ENCODE measurements around the gene C19orf53. TPM values are rescaled to one million over a fixed set of nuclear protein-coding genes. Genes with fewer than 3 reads are reported as not detected.

C19orf53 gene
- total RNA-seq, 1 experiment from 2014 or later: 115 TPM

DNA sequence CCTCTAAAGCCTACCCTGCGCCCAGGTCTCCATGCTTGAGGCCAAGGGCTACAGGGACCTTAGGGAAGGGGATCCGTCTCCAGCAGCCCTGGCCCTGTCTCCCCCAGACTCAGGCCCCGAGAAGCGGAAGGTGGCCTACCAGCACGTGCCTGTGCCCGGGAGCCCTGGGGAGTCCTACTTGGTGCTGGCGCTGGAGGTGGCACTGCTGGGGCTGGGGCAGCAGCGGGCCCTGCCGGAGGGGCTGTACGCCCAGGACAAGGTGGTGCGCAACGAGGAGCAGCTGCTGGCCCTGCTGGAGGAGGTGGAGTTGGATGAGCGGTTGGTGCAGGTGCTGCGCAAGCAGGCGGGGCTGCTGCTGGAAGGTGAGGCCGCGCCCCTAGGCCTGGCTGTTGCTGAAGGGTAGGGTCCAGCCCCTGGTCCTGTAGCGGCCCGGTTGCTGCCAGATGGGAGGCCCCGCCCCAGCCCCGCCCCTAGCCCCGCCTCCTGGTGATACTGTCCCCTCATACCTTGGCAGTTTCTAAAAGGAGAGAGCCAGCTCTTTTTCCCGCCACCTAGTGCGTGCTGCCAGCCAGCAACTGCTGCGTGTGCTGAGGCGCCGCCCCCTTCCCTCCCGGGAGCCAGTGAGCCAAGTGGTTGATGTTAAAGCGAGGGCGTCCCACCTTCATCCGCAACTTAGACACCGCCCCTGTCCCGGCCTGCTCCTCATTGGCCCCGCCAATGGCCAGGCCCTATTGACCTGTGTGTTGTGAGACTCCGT is 43.5 kb downstream of the C19orf53 start:
- Histone ChIP-seq H3K9me2 (ENCODE audit: insufficient read depth) (no peaks in the 10 kb centered on the region), H3K9ac (ENCODE audit: low read length) (no peak overlapping the region), H2AFZ (ENCODE audit: low read depth, low read length, poor library complexity, severe bottlenecking) (no peak overlapping the region), H3K36me3 (ENCODE audit: control insufficient read depth in 1 of 2, insufficient read depth in 2 of 2, low read length in 2 of 2) (no peaks in the 10 kb centered on the region), H3K9me3 (ENCODE audit: control insufficient read depth in 1 of 2, insufficient read depth in 1 of 2, low read depth in 1 of 2, low read length in 2 of 2) (no peaks in the 10 kb centered on the region), H3K27me3 (ENCODE audit: insufficient read depth, low read length) (no peaks in the 10 kb centered on the region), H3K4me3 (replicated peaks in 1 of 2; ENCODE audit: low read depth in 1 of 2, low read length in 2 of 2) (no peak overlapping the region), H3K4me1 (ENCODE audit: control insufficient read depth in 1 of 2, insufficient read depth in 2 of 2, low read length in 2 of 2) (peaks cover 0 to 8% of the 10 kb centered on the region in 2 experiments; a peak in 3 of 4 replicates), H3K27ac (ENCODE audit: low read depth, low read length) (peak overlapping the region; percentile 14; the same call in 1 of the 2 replicates), H3K79me2 (ENCODE audit: insufficient read depth, low read length) (no peaks in the 10 kb centered on the region), H4K20me1 (ENCODE audit: insufficient read depth) (no peaks in the 10 kb centered on the region), H3K4me2 (ENCODE audit: low read length) (no peak overlapping the region)
- ChIA-PET RAD21 (ENCODE audit: low non-redundant PET in 1 of 2, low total read pairs in 2 of 2, uncharacterized antibody in 2 of 2, unreplicated experiment in 2 of 2) (interaction anchor here in 1 of 2 experiments (0.6 kb wide), 1 partner anchor 30 kb away, joined by 4 read pairs; no protein-coding TSS in a partner anchor), POLR2A (no interaction called here), CTCF (no interaction called here)
- TF ChIP-seq YY1 (IDR thresholded peaks at IDR 0.05; ENCODE audit: extremely low read depth, insufficient replicate concordance, low read depth, low read length) (no peak), CBX3 (IDR thresholded peaks at IDR 0.05; ENCODE audit: low read depth) (no peak), TCF7L2 (IDR thresholded peaks at IDR 0.05; ENCODE audit: borderline replicate concordance, extremely low read depth, insufficient read depth, insufficient read length) (no peak), ZFX (IDR thresholded peaks at IDR 0.05) (peak; percentile 13; the same call in 1 of the 2 replicates)
- no peak for DNase-seq (ENCODE audit: low read depth, low spot score)
- intact Hi-C loops (cut with micrococcal nuclease): no loop called here
- no TSS peak for BruUV-seq (replicated peaks)
- peak; percentile 71 for ATAC-seq

DNA sequence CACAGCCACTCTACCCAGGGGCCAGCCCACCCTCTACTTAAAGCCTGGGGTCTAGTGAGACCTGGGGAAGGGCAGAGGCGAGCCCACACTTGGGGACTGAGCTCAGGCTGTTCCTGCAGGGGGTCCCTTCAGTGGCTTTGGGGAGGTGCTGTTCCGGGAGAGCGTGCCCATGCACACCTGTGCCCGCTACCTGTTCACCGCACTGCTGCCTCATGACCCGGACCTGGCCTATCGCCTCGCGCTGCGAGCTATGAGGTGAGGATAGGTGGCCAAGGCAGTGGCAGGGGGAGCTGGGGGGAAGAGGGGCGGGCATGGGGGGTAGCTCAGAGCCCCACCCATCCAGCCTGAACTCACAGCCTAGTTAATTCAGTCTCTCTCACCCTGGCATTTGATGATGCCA is 45.0 kb downstream of the C19orf53 start:
- Histone ChIP-seq H3K4me2 (ENCODE audit: low read length) (no peak overlapping the region), H3K4me3 (replicated peaks in 1 of 2; ENCODE audit: low read depth in 1 of 2, low read length in 2 of 2) (no peak overlapping the region), H3K9me3 (ENCODE audit: control insufficient read depth in 1 of 2, insufficient read depth in 1 of 2, low read depth in 1 of 2, low read length in 2 of 2) (no peaks in the 10 kb centered on the region), H3K36me3 (ENCODE audit: control insufficient read depth in 1 of 2, insufficient read depth in 2 of 2, low read length in 2 of 2) (no peaks in the 10 kb centered on the region), H3K27me3 (ENCODE audit: insufficient read depth, low read length) (no peaks in the 10 kb centered on the region), H3K9ac (ENCODE audit: low read length) (no peak overlapping the region), H3K4me1 (ENCODE audit: control insufficient read depth in 1 of 2, insufficient read depth in 2 of 2, low read length in 2 of 2) (peaks cover 0 to 5% of the 10 kb centered on the region in 2 experiments; a peak in 3 of 4 replicates), H3K9me2 (ENCODE audit: insufficient read depth) (no peaks in the 10 kb centered on the region), H4K20me1 (ENCODE audit: insufficient read depth) (no peaks in the 10 kb centered on the region), H3K27ac (ENCODE audit: low read depth, low read length) (no peak overlapping the region), H2AFZ (ENCODE audit: low read depth, low read length, poor library complexity, severe bottlenecking) (no peak overlapping the region), H3K79me2 (ENCODE audit: insufficient read depth, low read length) (no peaks in the 10 kb centered on the region)
- ChIA-PET CTCF (no interaction called here), RAD21 (ENCODE audit: low non-redundant PET in 1 of 2, low total read pairs in 2 of 2, uncharacterized antibody in 2 of 2, unreplicated experiment in 2 of 2) (interaction anchor here in 1 of 2 experiments (0.6 kb wide), 1 partner anchor 438 kb away, joined by 3 read pairs; no protein-coding TSS in a partner anchor), POLR2A (no interaction called here)
- ATAC-seq (no peak), DNase-seq (ENCODE audit: low read depth, low spot score) (no peak)
- no TSS peak for BruUV-seq (replicated peaks)
- intact Hi-C loops (cut with micrococcal nuclease): no loop called here
- TF ChIP-seq CEBPB (IDR thresholded peaks at IDR 0.05; ENCODE audit: low read depth) (no peak), EZH2 (IDR thresholded peaks at IDR 0.05) (no peak), SP1 (IDR thresholded peaks at IDR 0.05; ENCODE audit: low read depth) (no peak), EZH2phosphoT487 (IDR thresholded peaks at IDR 0.05; ENCODE audit: borderline replicate concordance) (no peak), EGR1 (IDR thresholded peaks at IDR 0.05; ENCODE audit: low read depth) (no peak), JUND (IDR thresholded peaks at IDR 0.05) (no peak), TCF7L2 (IDR thresholded peaks at IDR 0.05; ENCODE audit: borderline replicate concordance, extremely low read depth, insufficient read depth, insufficient read length) (no peak), ZFX (IDR thresholded peaks at IDR 0.05) (no peak)
- TF ChIP-seq, protein P1, sequence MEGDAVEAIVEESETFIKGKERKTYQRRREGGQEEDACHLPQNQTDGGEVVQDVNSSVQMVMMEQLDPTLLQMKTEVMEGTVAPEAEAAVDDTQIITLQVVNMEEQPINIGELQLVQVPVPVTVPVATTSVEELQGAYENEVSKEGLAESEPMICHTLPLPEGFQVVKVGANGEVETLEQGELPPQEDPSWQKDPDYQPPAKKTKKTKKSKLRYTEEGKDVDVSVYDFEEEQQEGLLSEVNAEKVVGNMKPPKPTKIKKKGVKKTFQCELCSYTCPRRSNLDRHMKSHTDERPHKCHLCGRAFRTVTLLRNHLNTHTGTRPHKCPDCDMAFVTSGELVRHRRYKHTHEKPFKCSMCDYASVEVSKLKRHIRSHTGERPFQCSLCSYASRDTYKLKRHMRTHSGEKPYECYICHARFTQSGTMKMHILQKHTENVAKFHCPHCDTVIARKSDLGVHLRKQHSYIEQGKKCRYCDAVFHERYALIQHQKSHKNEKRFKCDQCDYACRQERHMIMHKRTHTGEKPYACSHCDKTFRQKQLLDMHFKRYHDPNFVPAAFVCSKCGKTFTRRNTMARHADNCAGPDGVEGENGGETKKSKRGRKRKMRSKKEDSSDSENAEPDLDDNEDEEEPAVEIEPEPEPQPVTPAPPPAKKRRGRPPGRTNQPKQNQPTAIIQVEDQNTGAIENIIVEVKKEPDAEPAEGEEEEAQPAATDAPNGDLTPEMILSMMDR (IDR thresholded peaks at IDR 0.05 in 2 of 3, conservative IDR thresholded peaks at IDR 0.05 in 1 of 3; ENCODE audit: borderline replicate concordance in 1 of 3, insufficient read depth in 1 of 3, low read depth in 2 of 3, low read length in 2 of 3): no peak
- TF ChIP-seq, protein P2, sequence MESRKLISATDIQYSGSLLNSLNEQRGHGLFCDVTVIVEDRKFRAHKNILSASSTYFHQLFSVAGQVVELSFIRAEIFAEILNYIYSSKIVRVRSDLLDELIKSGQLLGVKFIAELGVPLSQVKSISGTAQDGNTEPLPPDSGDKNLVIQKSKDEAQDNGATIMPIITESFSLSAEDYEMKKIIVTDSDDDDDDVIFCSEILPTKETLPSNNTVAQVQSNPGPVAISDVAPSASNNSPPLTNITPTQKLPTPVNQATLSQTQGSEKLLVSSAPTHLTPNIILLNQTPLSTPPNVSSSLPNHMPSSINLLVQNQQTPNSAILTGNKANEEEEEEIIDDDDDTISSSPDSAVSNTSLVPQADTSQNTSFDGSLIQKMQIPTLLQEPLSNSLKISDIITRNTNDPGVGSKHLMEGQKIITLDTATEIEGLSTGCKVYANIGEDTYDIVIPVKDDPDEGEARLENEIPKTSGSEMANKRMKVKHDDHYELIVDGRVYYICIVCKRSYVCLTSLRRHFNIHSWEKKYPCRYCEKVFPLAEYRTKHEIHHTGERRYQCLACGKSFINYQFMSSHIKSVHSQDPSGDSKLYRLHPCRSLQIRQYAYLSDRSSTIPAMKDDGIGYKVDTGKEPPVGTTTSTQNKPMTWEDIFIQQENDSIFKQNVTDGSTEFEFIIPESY (IDR thresholded peaks at IDR 0.05; ENCODE audit: extremely low read depth, insufficient replicate concordance, low read length): no peak

Measured in HCT116 (cell line).